ENCODE measurements around the gene SPINT2.

Gene SPINT2

GRCh38 chr19:38267761-38268483 is 3.5 kb downstream of the SPINT2 start:
- no peak for DNase-seq (ENCODE audit: low read depth)

GRCh38 chr19:38268539-38268938 is 4.2 kb downstream of the SPINT2 start:
- no peak for DNase-seq (ENCODE audit: low read depth)

GRCh38 chr19:38270587-38271167 is 6.3 kb downstream of the SPINT2 start:
- no peak for DNase-seq (ENCODE audit: low read depth)

GRCh38 chr19:38273499-38273898 is 9.1 kb downstream of the SPINT2 start:
- DNase-seq (ENCODE audit: low read depth): no peak

- no peak for DNase-seq (ENCODE audit: low read depth)
Measured at GRCh38 chr19:38274739-38275138, 10.4 kb downstream of the SPINT2 start.

- no peak for DNase-seq (ENCODE audit: low read depth)
Measured at GRCh38 chr19:38276942-38277517, 12.7 kb downstream of the SPINT2 start.

- DNase-seq (ENCODE audit: low read depth): peak; percentile 42
Measured at GRCh38 chr19:38277549-38277948, 13.2 kb downstream of the SPINT2 start.

- no peak for DNase-seq (ENCODE audit: low read depth)
Measured at GRCh38 chr19:38277969-38278680, 13.8 kb downstream of the SPINT2 start.

- no peak for DNase-seq (ENCODE audit: low read depth)
Measured at GRCh38 chr19:38278751-38279150, 14.4 kb downstream of the SPINT2 start.

GRCh38 chr19:38280030-38280921 is 15.9 kb downstream of the SPINT2 start:
- no peak for DNase-seq (ENCODE audit: low read depth)

- DNase-seq (ENCODE audit: low read depth): no peak
Measured at GRCh38 chr19:38281811-38282566, 17.6 kb downstream of the SPINT2 start.

- no peak for DNase-seq (ENCODE audit: low read depth)
Measured at GRCh38 chr19:38283271-38283670, 18.9 kb downstream of the SPINT2 start.

- no peak for DNase-seq (ENCODE audit: low read depth)
Measured at GRCh38 chr19:38284422-38284821, 20.0 kb downstream of the SPINT2 start.

- peak; percentile 59 for DNase-seq (ENCODE audit: low read depth)
Measured at GRCh38 chr19:38285567-38285966, 21.2 kb downstream of the SPINT2 start.

- no peak for DNase-seq (ENCODE audit: low read depth)
Measured at GRCh38 chr19:38287604-38288003, 23.2 kb downstream of the SPINT2 start.

- DNase-seq (ENCODE audit: low read depth): no peak
Measured at GRCh38 chr19:38288123-38288855, 23.9 kb downstream of the SPINT2 start.

- no peak for DNase-seq (ENCODE audit: low read depth)
Measured at GRCh38 chr19:38289955-38290354, 25.6 kb downstream of the SPINT2 start.

- DNase-seq (ENCODE audit: low read depth): peak; percentile 89
Measured at GRCh38 chr19:38290631-38291147, 26.3 kb downstream of the SPINT2 start.

- no peak for DNase-seq (ENCODE audit: low read depth)
Measured at GRCh38 chr19:38291855-38292254, 27.5 kb downstream of the SPINT2 start.

GRCh38 chr19:38293281-38293680 is 28.9 kb downstream of the SPINT2 start:
- DNase-seq (ENCODE audit: low read depth): no peak

Measured in iris pigment epithelial cell (primary cell).